IMR-90 (cell line): ENCODE measurements around the gene TFAP2C. TPM values are rescaled to one million over a fixed set of nuclear protein-coding genes. Genes with fewer than 3 reads are reported as not detected.

Source experiments
- ATAC-seq: fragments of 200-7000 bp; cut with Tn5 transposase; 2 replicates; pipeline ENCODE4 v1.9.1; 2020; ENCODE audit warnings: low read depth, mild to moderate bottlenecking, moderate library complexity
- BruUV-seq: library from RNA; stranded (reverse); fragments of 400-500 nt; replicated peaks from 2 replicates; lab custom pipeline; 2021; lab: Mats Ljungman, UMichigan
- CTCF ChIA-PET: fragments of 300-600 bp; formaldehyde crosslinking; extraction: SDS; loops from one replicate; lab custom pipeline; 2021; ENCODE audit warnings: antibody characterized with exemption; lab: Yijun Ruan, JAX
- POLR2A ChIA-PET: fragments of 300-600 bp; sonication (Branson Sonifier 250); formaldehyde crosslinking; loops from one replicate; lab custom pipeline; 2022; ENCODE audit warnings: antibody characterized with exemption; ENCODE audit not compliant: unreplicated experiment; lab: Charles Lee
- DNase-seq: peaks from one replicate; pipeline ENCODE4 v3.0.0; 2013
- H2AFZ ChIP-seq: replicated peaks from 2 replicates; pipeline ENCODE3; 2013; ENCODE audit warnings: low read length, mild to moderate bottlenecking; ENCODE audit not compliant: poor library complexity
- H2AK5ac ChIP-seq: 2 replicates; pipeline ENCODE4 v1.6.1; 2013; ENCODE audit warnings: low read depth, low read length, inconsistent platforms
- H2AK9ac ChIP-seq: replicated peaks from 2 replicates; pipeline ENCODE3; 2013; ENCODE audit warnings: mild to moderate bottlenecking, low read depth, low read length, moderate library complexity; ENCODE audit not compliant: poor library complexity
- H2BK120ac ChIP-seq: 2 replicates; pipeline ENCODE4 v1.6.1; 2013; ENCODE audit warnings: low read depth, low read length, inconsistent platforms
- H2BK15ac ChIP-seq: 3 replicates; pipeline ENCODE4 v1.6.1; 2013; ENCODE audit warnings: low read depth, low read length, inconsistent platforms
- H2BK20ac ChIP-seq: 2 replicates; pipeline ENCODE4 v1.6.1; 2013; ENCODE audit warnings: low read depth, mild to moderate bottlenecking, inconsistent platforms, low read length, moderate library complexity
- H2BK5ac ChIP-seq: 2 replicates; pipeline ENCODE4 v1.6.1; 2013; ENCODE audit warnings: mild to moderate bottlenecking, low read depth, low read length, inconsistent platforms; ENCODE audit not compliant: poor library complexity, severe bottlenecking
- H3K14ac ChIP-seq: replicated peaks from 2 replicates; pipeline ENCODE4 v1.6.1; 2013; ENCODE audit warnings: low read depth, low read length, inconsistent platforms
- H3K18ac ChIP-seq: 2 replicates; pipeline ENCODE4 v1.6.1; 2013; ENCODE audit warnings: low read depth, low read length, control low read depth
- H3K23ac ChIP-seq: 2 replicates; pipeline ENCODE4 v1.6.1; 2013; ENCODE audit warnings: low read depth, low read length, inconsistent platforms
- H3K27ac ChIP-seq: 2 replicates; pipeline ENCODE4 v1.5.1; 2013; ENCODE audit warnings: mild to moderate bottlenecking, control low read depth, low read length; ENCODE audit not compliant: insufficient read depth
- H3K27me3 ChIP-seq: 2 replicates; pipeline ENCODE4 v1.6.1; 2013; ENCODE audit warnings: low read length; ENCODE audit not compliant: control insufficient read depth, insufficient read depth
- H3K36me3 ChIP-seq: 2 replicates; pipeline ENCODE4 v1.6.1; 2013; ENCODE audit warnings: low read length, mixed read lengths; ENCODE audit not compliant: control insufficient read depth, insufficient read depth
- H3K4ac ChIP-seq: 2 replicates; pipeline ENCODE4 v1.6.1; 2013; ENCODE audit warnings: low read depth, low read length, inconsistent platforms
- H3K4me1 ChIP-seq: 2 replicates; pipeline ENCODE4 v1.6.1; 2013; ENCODE audit warnings: low read length, mixed read lengths; ENCODE audit not compliant: control insufficient read depth, insufficient read depth
- H3K4me2 ChIP-seq: 2 replicates; pipeline ENCODE4 v1.6.1; 2013; ENCODE audit warnings: low read depth, mild to moderate bottlenecking, control low read depth, low read length, moderate library complexity
- H3K4me3 ChIP-seq: 2 replicates; pipeline ENCODE4 v1.5.1; 2013; ENCODE audit warnings: low read depth, mild to moderate bottlenecking, control low read depth, low read length, moderate library complexity; ENCODE audit not compliant: insufficient read depth
- H3K56ac ChIP-seq: 2 replicates; pipeline ENCODE4 v1.6.1; 2013; ENCODE audit warnings: low read length, inconsistent platforms; ENCODE audit not compliant: insufficient read depth; ENCODE audit errors: extremely low read depth
- H3K79me1 ChIP-seq, 2 experiments: 2 replicates each; pipeline ENCODE4 v1.6.1; 2013; ENCODE audit warnings: low read length in 2 of 2, inconsistent platforms in 1 of 2, low read depth in 1 of 2
- H3K9ac ChIP-seq: 2 replicates; pipeline ENCODE4 v1.6.1; 2013; ENCODE audit warnings: low read depth, low read length, control low read depth
- H3K9me1 ChIP-seq: 2 replicates; pipeline ENCODE4 v1.6.1; 2013; ENCODE audit warnings: low read length, inconsistent platforms; ENCODE audit not compliant: insufficient read depth
- H3K9me3 ChIP-seq: 2 replicates; pipeline ENCODE4 v1.6.1; 2013; ENCODE audit warnings: low read length; ENCODE audit not compliant: control insufficient read depth, insufficient read depth
- H4K20me1 ChIP-seq: 2 replicates; pipeline ENCODE4 v1.6.1; 2013; ENCODE audit warnings: low read length, inconsistent platforms; ENCODE audit not compliant: insufficient read depth
- H4K5ac ChIP-seq: 2 replicates; pipeline ENCODE4 v1.6.1; 2013; ENCODE audit warnings: mild to moderate bottlenecking, low read depth, low read length, control low read depth
- H4K8ac ChIP-seq, 2 experiments: 2 replicates each; pipeline ENCODE4 v1.6.1; 2013; ENCODE audit warnings: low read depth in 2 of 2, low read length in 2 of 2, control low read depth in 1 of 2, inconsistent platforms in 1 of 2
- H4K91ac ChIP-seq: 2 replicates; pipeline ENCODE4 v1.6.1; 2013; ENCODE audit warnings: low read depth, low read length, inconsistent platforms; ENCODE audit not compliant: insufficient read depth
- CEBPB ChIP-seq: IDR thresholded peaks from 2 replicates; pipeline ENCODE4 v1.6.1; 2012; ENCODE audit warnings: low read depth, low read length, improper control_type of control experiment
- MXI1 ChIP-seq: IDR thresholded peaks from 2 replicates; pipeline ENCODE4 v1.6.1; 2012; ENCODE audit warnings: low read depth, mild to moderate bottlenecking, low read length, moderate library complexity, borderline replicate concordance
- NFE2L2 ChIP-seq: fragments of 150-350 bp; IDR thresholded peaks from 2 replicates; pipeline ENCODE4 v1.6.1; 2016; ENCODE audit warnings: low read depth, mild to moderate bottlenecking, low read length
- RAD21 ChIP-seq: IDR thresholded peaks from 2 replicates; pipeline ENCODE4 v1.6.1; 2012; ENCODE audit warnings: low read length, improper control_type of control experiment
- RCOR1 ChIP-seq: IDR thresholded peaks from 2 replicates; pipeline ENCODE4 v1.6.1; 2012; ENCODE audit warnings: mild to moderate bottlenecking, low read length, improper control_type of control experiment; ENCODE audit not compliant: insufficient replicate concordance
- SMC3 ChIP-seq: fragments of 150-350 bp; IDR thresholded peaks from 2 replicates; pipeline ENCODE4 v1.6.1; 2016; ENCODE audit warnings: low read depth, mild to moderate bottlenecking, antibody characterized with exemption, low read length, moderate library complexity
- WGBS, 2 experiments: methylation state at CpG; one replicate each; pipeline versions ENCODE4 v1.1.5 to v1.1.7; 2013; ENCODE audit warnings: missing lambda C conversion rate in 2 of 2; ENCODE audit not compliant: insufficient read length in 1 of 2; ENCODE audit errors: extremely low coverage in 2 of 2; 5-methylcytosine and 5-hydroxymethylcytosine counted together
- dilution Hi-C: fragments of 300-500 bp; cut with HindIII; formaldehyde crosslinking; loops from one replicate; pipeline ENCODE4 v1.14.3; 2018; ENCODE audit warnings: low sequenced_read_pairs; ENCODE audit not compliant: unreplicated experiment
- in situ Hi-C: fragments of 300-500 bp; cut with MboI; formaldehyde crosslinking; loops from 3 replicates; pipeline ENCODE4 v1.14.3; 2019; ENCODE audit warnings: low sequenced_read_pairs, inconsistent platforms, mixed read lengths
- intact Hi-C: fragments of 100-400 bp; cut with micrococcal nuclease; formaldehyde crosslinking; loops from 2 replicates; pipeline ENCODE4 v1.10.0; 2022
- polyA plus RNA-seq, 3 experiments: library from polyadenylated mRNA; depleted of rRNA; stranded (reverse); fragments of >200 nt; gene quantifications; 2 replicates each; pipeline ENCODE4 v1.2.3, GENCODE V29; 2012; ENCODE audit warnings: low replicate concordance in 1 of 3
- total RNA-seq: library from RNA; depleted of rRNA; stranded (reverse); fragments of >200 nt; gene quantifications from 2 replicates; pipeline ENCODE4 v1.2.3, GENCODE V29; 2012
- TF ChIP-seq, protein P1 (sequence below): fragments of 150-350 bp; IDR thresholded peaks from 2 replicates; pipeline ENCODE4 v1.6.1; 2017; ENCODE audit warnings: mild to moderate bottlenecking, antibody characterized with exemption, low read length, low read depth

TFAP2C gene
- total and polyA plus RNA-seq, 2 of the 4 experiments (the other 2 are of a cell fraction) = under 0.01 to 0.05 TPM

DNA sequence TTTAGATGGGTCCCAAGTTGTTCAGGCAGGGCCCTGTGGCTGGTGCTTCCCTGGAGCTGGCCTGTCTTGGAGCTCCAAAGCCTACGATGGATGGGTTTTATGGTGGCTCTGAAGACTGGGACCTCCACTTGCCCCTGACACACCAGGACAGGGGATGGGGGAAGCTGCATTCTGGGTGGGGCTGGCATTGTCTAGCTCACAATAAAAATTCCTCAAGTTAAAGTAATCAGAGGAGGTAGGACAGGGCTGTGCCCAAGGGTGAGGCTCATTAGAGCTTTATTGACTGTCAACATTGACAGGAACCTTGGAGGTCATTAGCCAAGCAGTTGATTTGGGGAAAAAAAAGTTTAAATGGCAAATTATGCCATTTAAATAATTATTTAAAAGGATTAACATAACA, 35.7 kb downstream of the TFAP2C start:
- H2BK5ac ChIP-seq = no peak overlapping the region
- dilution Hi-C loops (no loop called here), intact Hi-C loops (no loop called here), in situ Hi-C loops (no loop called here)
- TF ChIP-seq MXI1 (no peak), SMC3 (no peak), RCOR1 (no peak), RAD21 (no peak), CEBPB (no peak), NFE2L2 (no peak)
- TF ChIP-seq, protein P1, sequence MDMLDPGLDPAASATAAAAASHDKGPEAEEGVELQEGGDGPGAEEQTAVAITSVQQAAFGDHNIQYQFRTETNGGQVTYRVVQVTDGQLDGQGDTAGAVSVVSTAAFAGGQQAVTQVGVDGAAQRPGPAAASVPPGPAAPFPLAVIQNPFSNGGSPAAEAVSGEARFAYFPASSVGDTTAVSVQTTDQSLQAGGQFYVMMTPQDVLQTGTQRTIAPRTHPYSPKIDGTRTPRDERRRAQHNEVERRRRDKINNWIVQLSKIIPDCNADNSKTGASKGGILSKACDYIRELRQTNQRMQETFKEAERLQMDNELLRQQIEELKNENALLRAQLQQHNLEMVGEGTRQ = no peak
- no peaks in the 10 kb centered on the region for H3K4me1 ChIP-seq
- H3K9me3 ChIP-seq = no peaks in the 10 kb centered on the region; the same call in 1 of the 2 replicates
- H4K91ac ChIP-seq = no peak overlapping the region
- H3K9me1 ChIP-seq = no peaks in the 10 kb centered on the region
- no peak overlapping the region for H3K4me3 ChIP-seq
- WGBS, 2 experiments = no CpG with 5 or more reads among the region's 1 CpG
- H2BK15ac ChIP-seq = no peak overlapping the region
- H3K23ac ChIP-seq = no peak overlapping the region
- H3K9ac ChIP-seq = no peak overlapping the region
- H3K14ac ChIP-seq = no peak overlapping the region
- CTCF ChIA-PET = interaction anchor here (0.7 kb wide), 1 partner anchor 857 kb away, joined by 4 read pairs; no protein-coding TSS in a partner anchor
- no TSS peak for BruUV-seq
- no peaks in the 10 kb centered on the region for H3K27me3 ChIP-seq
- no peak overlapping the region for H4K5ac ChIP-seq
- DNase-seq (no peak), ATAC-seq (no peak)
- H3K56ac ChIP-seq = no peak overlapping the region
- H4K8ac ChIP-seq = no peak overlapping the region
- no peak overlapping the region for H2BK20ac ChIP-seq
- no peak overlapping the region for H2AFZ ChIP-seq
- no peaks in the 10 kb centered on the region for H4K20me1 ChIP-seq
- no peaks in the 10 kb centered on the region for H3K79me1 ChIP-seq
- H2BK120ac ChIP-seq = no peak overlapping the region
- H3K4me2 ChIP-seq = no peak overlapping the region
- H3K27ac ChIP-seq = no peak overlapping the region
- no peak overlapping the region for H2AK5ac ChIP-seq
- POLR2A ChIA-PET = no interaction called here
- H3K4ac ChIP-seq = no peak overlapping the region
- no peak overlapping the region for H2AK9ac ChIP-seq
- no peaks in the 10 kb centered on the region for H3K36me3 ChIP-seq
- no peak overlapping the region for H3K18ac ChIP-seq
